Stimulated activated CD4-positive, alpha-beta T cell treated with anti-CD3 and anti-CD28 coated beads, TNF-alpha, amount 100 ng/mL, for 24 hours (primary cell): ENCODE results near the gene NR2F1.

Experiments used
- DNase-seq, 3 experiments: peaks; one replicate each; pipeline ENCODE4 v3.0.0-alpha.2; 2020; ENCODE audit warnings: low read depth in 3 of 3

NR2F1 gene

GRCh38 chr5:93637697-93638096 lies 54.7 kb downstream of the NR2F1 start:
- no peak for DNase-seq

DNA sequence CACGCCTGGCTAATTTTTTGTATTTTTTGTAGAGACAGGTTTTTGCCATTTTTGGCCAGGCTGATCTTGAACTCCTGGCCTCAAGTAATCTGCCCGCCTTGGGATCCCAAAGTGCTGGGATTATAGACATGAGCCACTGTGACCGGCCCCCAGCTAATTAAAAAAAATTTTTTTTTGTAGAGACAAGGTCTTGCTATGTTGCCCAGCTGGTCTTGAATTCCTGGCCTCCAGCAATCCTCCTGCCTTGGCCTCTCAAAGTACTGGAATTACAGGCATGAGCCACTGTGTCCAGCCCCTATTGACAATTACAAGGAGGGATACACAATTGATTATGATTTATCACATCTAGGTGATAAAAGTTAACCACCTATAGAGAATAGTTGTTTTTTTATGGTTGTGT lies 59.5 kb downstream of the NR2F1 start:
- no peak for DNase-seq
